H1 (cell line): ENCODE measurements around the gene BLOC1S3. TPM values are rescaled to one million over a fixed set of nuclear protein-coding genes. Genes with fewer than 3 reads are reported as not detected.

ENCODE experiments used
- EGR1 ChIP-seq: IDR thresholded peaks from 2 replicates; pipeline ENCODE4 v1.6.1; 2011; ENCODE audit warnings: low read depth, low read length, borderline replicate concordance
- HDAC2 ChIP-seq, 2 experiments: fragments of 300-600 bp in 1 of 2; sonication (generic) in 1 of 2; IDR thresholded peaks; 2 replicates each; pipeline ENCODE4 v1.6.1; 2011 to 2012; ENCODE audit warnings: low read depth in 2 of 2, low read length in 2 of 2, mild to moderate bottlenecking in 2 of 2, moderate library complexity in 2 of 2, borderline replicate concordance in 1 of 2, inconsistent platforms in 1 of 2
- KDM4A ChIP-seq: IDR thresholded peaks from one replicate; pipeline ENCODE4 v1.7.1; 2012; ENCODE audit warnings: low read depth, mild to moderate bottlenecking, moderate library complexity, low read length, inconsistent platforms; ENCODE audit not compliant: severe bottlenecking
- SUZ12 ChIP-seq: fragments of 200-600 bp; sonication (generic); IDR thresholded peaks from 2 replicates; pipeline ENCODE4 v1.6.1; 2012; ENCODE audit warnings: mild to moderate bottlenecking, inconsistent platforms, low read length, moderate library complexity, mixed read lengths
- TAF7 ChIP-seq: optimal IDR thresholded peaks from 2 replicates; pipeline ENCODE3; 2011; ENCODE audit warnings: low read depth, mild to moderate bottlenecking, inconsistent platforms, low read length, moderate library complexity, borderline replicate concordance
- polyA plus RNA-seq, 7 experiments: library from polyadenylated mRNA; depleted of rRNA in 3 of 7; stranded (reverse) in 5 of 7; unstranded in 2 of 7; fragments of >200 nt in 5 of 7; fragments of 200-250 nt in 2 of 7; gene quantifications; 1 replicate in 5 of 7; 2 replicates in 1 of 7; 4 replicates in 1 of 7; pipeline versions ENCODE4 v1.2.1 to v1.2.3, GENCODE V29; 2011 to 2013; ENCODE audit warnings: missing spikeins in 2 of 7, mixed read lengths in 2 of 7
- total RNA-seq: library from RNA; stranded (reverse); fragmentation: NEBNext Ultra II Directional; extraction: Animal tissue kit (Norgen Biotek cat#: 25700); gene quantifications from 2 replicates; pipeline ENCODE4 v1.2.1, GENCODE V29; 2021
- TF ChIP-seq, protein P1 (sequence below): IDR thresholded peaks from 2 replicates; pipeline ENCODE4 v1.6.1; 2011; ENCODE audit warnings: low read length, improper control_type of control experiment

The BLOC1S3 gene
- total and polyA plus RNA-seq, 2 of the 8 experiments (the other 6 are each of a cell fraction or from before 2014, with no cell fraction given) = 6.0 to 6.1 TPM

DNA sequence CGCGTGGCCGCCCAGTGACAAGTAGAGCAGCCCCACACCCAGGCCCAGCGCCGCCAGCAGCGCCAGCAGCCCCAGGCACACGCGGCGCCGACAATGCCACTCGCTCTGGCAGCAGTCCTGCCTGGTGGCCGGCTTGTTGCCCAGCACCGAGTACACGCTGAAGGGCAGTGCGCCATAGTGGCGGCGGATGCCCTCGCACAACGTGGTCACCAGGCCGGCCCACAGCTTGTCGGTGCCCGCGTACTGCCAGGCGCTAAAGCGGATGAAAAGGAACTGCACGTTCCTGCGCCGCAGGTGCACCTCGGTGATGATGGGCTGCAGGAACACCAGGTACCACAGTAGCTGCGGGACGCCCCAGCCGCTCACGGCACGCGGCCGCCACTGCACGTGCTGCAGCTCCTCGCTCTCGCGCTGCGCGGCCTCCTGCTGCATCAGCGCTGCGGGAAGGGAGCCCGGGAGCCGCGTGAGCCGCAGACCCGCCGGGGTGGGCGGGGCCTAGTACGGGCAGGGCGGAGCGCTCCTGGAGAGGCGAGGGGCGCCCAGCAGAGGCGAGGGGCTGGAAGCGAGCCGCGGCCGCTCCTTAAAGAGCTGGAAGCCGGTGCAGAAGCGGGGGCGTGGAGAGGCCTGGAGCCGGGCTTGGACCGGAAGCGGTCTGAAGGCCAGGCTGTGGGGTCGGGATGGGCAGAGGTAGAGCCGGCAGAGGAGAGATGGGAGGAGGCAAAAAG lies 25.1 kb upstream of the BLOC1S3 start (continued):
- TF ChIP-seq HDAC2 (IDR thresholded peaks at IDR 0.05; ENCODE audit: borderline replicate concordance in 1 of 2, low read depth in 2 of 2, low read length in 2 of 2) (0 out of 4 replicates have a peak, but pooled peaks have one; percentile 13 to 45), KDM4A (peak; percentile 51), SUZ12 (peak; percentile 35; the same call in 1 of the 2 replicates), EGR1 (peak; percentile 83; the same call in 1 of the 2 replicates), TAF7 (no peak)
- TF ChIP-seq, protein P1, sequence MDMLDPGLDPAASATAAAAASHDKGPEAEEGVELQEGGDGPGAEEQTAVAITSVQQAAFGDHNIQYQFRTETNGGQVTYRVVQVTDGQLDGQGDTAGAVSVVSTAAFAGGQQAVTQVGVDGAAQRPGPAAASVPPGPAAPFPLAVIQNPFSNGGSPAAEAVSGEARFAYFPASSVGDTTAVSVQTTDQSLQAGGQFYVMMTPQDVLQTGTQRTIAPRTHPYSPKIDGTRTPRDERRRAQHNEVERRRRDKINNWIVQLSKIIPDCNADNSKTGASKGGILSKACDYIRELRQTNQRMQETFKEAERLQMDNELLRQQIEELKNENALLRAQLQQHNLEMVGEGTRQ = no peak
